Bronchial epithelial cell (primary cell): Measurements from ENCODE around the gene UBXN1. TPM values are rescaled to one million over a fixed set of nuclear protein-coding genes. Genes with fewer than 3 reads are reported as not detected.
"Not testable (repeated sequence)": the region's sequence is repeated elsewhere in the genome, so short reads cannot be mapped to it uniquely, and the experiment has no call there.

Experiments
- DNase-seq: peaks from one replicate; pipeline ENCODE4 v3.0.0-alpha.2; 2010; ENCODE audit warnings: low read depth
- FAIRE-seq: peaks from 2 replicates; lab custom pipeline; 2011; peaks lifted over from hg19 to GRCh38; lab: Jason Lieb, UNC
- H3K27me3 ChIP-seq: 2 replicates; pipeline ENCODE4 v1.5.1; 2011; ENCODE audit warnings: low read length; ENCODE audit not compliant: control insufficient read depth, insufficient read depth
- H3K36me3 ChIP-seq: 2 replicates; pipeline ENCODE4 v1.5.1; 2011; ENCODE audit warnings: low read length; ENCODE audit not compliant: control insufficient read depth, insufficient read depth
- H3K4me3 ChIP-seq: 2 replicates; pipeline ENCODE4 v1.5.1; 2011; ENCODE audit warnings: mild to moderate bottlenecking, low read depth, low read length, control low read depth
- CTCF ChIP-seq: IDR thresholded peaks from 2 replicates; pipeline ENCODE4 v1.5.1; 2011; ENCODE audit warnings: mild to moderate bottlenecking, moderate library complexity, low read length, control low read depth, inconsistent platforms; ENCODE audit not compliant: insufficient read depth, severe bottlenecking
- total RNA-seq: library from RNA; depleted of rRNA; stranded (reverse); fragments of >200 nt; gene quantifications from 2 replicates; pipeline ENCODE4 v1.2.1, GENCODE V29; 2014

Gene UBXN1
- total RNA-seq, 1 donor from 2014 or later, result 176 TPM

GRCh38 chr11:62680825-62681240 lies 2.0 kb upstream of the UBXN1 start:
- DNase-seq (peak; percentile 66), FAIRE-seq (no peak)
- TF ChIP-seq CTCF, result peak; percentile 57
- Histone ChIP-seq H3K27me3 (no peaks in the 10 kb centered on the region), H3K4me3 (no peak overlapping the region), H3K36me3 (peaks cover 5% of the 10 kb centered on the region)

GRCh38 chr11:62678433-62678769 lies 472 bp downstream of the UBXN1 start:
- TF ChIP-seq CTCF, result no peak
- Histone ChIP-seq H3K36me3 (peaks cover 5% of the 10 kb centered on the region), H3K27me3 (no peaks in the 10 kb centered on the region), H3K4me3 (peak overlapping the region; percentile 98)
- FAIRE-seq, result no peak
- DNase-seq, result no peak

GRCh38 chr11:62677714-62678113 lies 1.2 kb downstream of the UBXN1 start:
- DNase-seq (no peak), FAIRE-seq (no peak)
- Histone ChIP-seq H3K36me3 (peaks cover 5% of the 10 kb centered on the region), H3K4me3 (no peak overlapping the region), H3K27me3 (no peaks in the 10 kb centered on the region)
- TF ChIP-seq CTCF, result no peak

GRCh38 chr11:62677156-62677555 lies 1.7 kb downstream of the UBXN1 start:
- Histone ChIP-seq H3K4me3 (no peak overlapping the region), H3K36me3 (peaks cover 5% of the 10 kb centered on the region), H3K27me3 (no peaks in the 10 kb centered on the region)
- FAIRE-seq (no peak), DNase-seq (no peak)
- no peak for TF ChIP-seq CTCF

GRCh38 chr11:62676698-62677097 lies 2.2 kb downstream of the UBXN1 start:
- Histone ChIP-seq H3K27me3 (no peaks in the 10 kb centered on the region), H3K4me3 (no peak overlapping the region), H3K36me3 (peaks cover 5% of the 10 kb centered on the region)
- no peak for FAIRE-seq
- no peak for TF ChIP-seq CTCF
- DNase-seq, result no peak

- DNase-seq, FAIRE-seq, H3K36me3 ChIP-seq, H3K27me3 ChIP-seq, H3K4me3 ChIP-seq: not testable (repeated sequence)
These were observed 3.5 kb downstream of the UBXN1 start for GRCh38 chr11:62675415-62675814.
